K562 (cell line): Measurements from ENCODE around the gene GXYLT2. TPM values are rescaled to one million over a fixed set of nuclear protein-coding genes. Genes with fewer than 3 reads are reported as not detected.
A peak's percentile ranks its signal among the peaks of the same experiment; 100 is the strongest.

Source experiments
- ATAC-seq: fragments of 200-7000 bp; cut with Tn5 transposase; 3 replicates; pipeline ENCODE4 v1.9.1; 2020; ENCODE audit warnings: moderate library complexity
- BruUV-seq: library from RNA; stranded (reverse); fragments of 400-500 nt; replicated peaks from 2 replicates; lab custom pipeline; 2021; lab: Mats Ljungman, UMichigan
- CTCF ChIA-PET: fragments of 300-600 bp; formaldehyde crosslinking; extraction: SDS; loops from one replicate; lab custom pipeline; 2021; ENCODE audit warnings: low intra/inter-chr PET ratio; lab: Yijun Ruan, JAX
- POLR2A ChIA-PET: fragments of 300-600, 350-650 bp; sonication (Branson Sonifier 250); formaldehyde crosslinking; extraction: SDS; loops from one replicate; lab custom pipeline; 2021; ENCODE audit warnings: antibody characterized with exemption, inconsistent platforms; lab: Yijun Ruan, JAX
- DNase-seq, 4 experiments: peaks; one replicate each; pipeline versions ENCODE4 v3.0.0 to v3.0.0-alpha.2; 2011 to 2018; ENCODE audit warnings: low spot score in 3 of 4, mixed read lengths in 3 of 4; ENCODE audit errors: extremely low read depth in 1 of 4
- FAIRE-seq: peaks from 2 replicates; lab custom pipeline; 2011; peaks lifted over from hg19 to GRCh38; lab: Jason Lieb, UNC
- H2AFZ ChIP-seq: 2 replicates; pipeline ENCODE4 v1.6.0; 2011; ENCODE audit warnings: low read depth, low read length, control low read depth, inconsistent platforms
- H3K27ac ChIP-seq: fragments of 200-600 bp; 3 replicates; pipeline ENCODE4 v1.8.0; 2011; ENCODE audit warnings: low read depth, mild to moderate bottlenecking, control low read depth, inconsistent platforms, low read length, moderate library complexity, mixed read lengths; ENCODE audit errors: extremely low read depth
- H3K27me3 ChIP-seq, 2 experiments: fragments of 300-600 bp in 1 of 2; 2 replicates in 1 of 2; 3 replicates in 1 of 2; pipeline versions ENCODE4 v1.6.0 to v1.8.0; 2011; ENCODE audit warnings: inconsistent platforms in 2 of 2, low read length in 2 of 2, mild to moderate bottlenecking in 1 of 2, mixed read lengths in 1 of 2, moderate library complexity in 1 of 2; ENCODE audit not compliant: control insufficient read depth in 2 of 2, insufficient read depth in 2 of 2
- H3K36me3 ChIP-seq: fragments of 300-600 bp; 3 replicates; pipeline ENCODE4 v1.8.0; 2011; ENCODE audit warnings: mild to moderate bottlenecking, low read length, inconsistent platforms; ENCODE audit not compliant: control insufficient read depth, insufficient read depth
- H3K4me1 ChIP-seq, 2 experiments: fragments of 200-600 bp in 1 of 2; replicated peaks in 1 of 2; 2 replicates in 1 of 2; 3 replicates in 1 of 2; pipeline versions ENCODE4 v1.5.1 to v1.8.0; 2011; ENCODE audit warnings: inconsistent platforms in 2 of 2, low read length in 2 of 2, mild to moderate bottlenecking in 1 of 2, mixed read lengths in 1 of 2, moderate library complexity in 1 of 2; ENCODE audit not compliant: control insufficient read depth in 2 of 2, insufficient read depth in 2 of 2
- H3K4me2 ChIP-seq: 2 replicates; pipeline ENCODE4 v1.6.1; 2011; ENCODE audit warnings: low read length, control low read depth, inconsistent platforms, mixed read lengths; ENCODE audit not compliant: insufficient read depth
- H3K4me3 ChIP-seq: fragments of 200-600 bp; sonication (generic), shearing (Covaris generic); 2 replicates; pipeline ENCODE4 v1.5.1; 2016; ENCODE audit warnings: control low read depth, inconsistent platforms
- H3K79me2 ChIP-seq: fragments of 200-600 bp; 3 replicates; pipeline ENCODE4 v1.8.0; 2011; ENCODE audit warnings: low read length, inconsistent platforms; ENCODE audit not compliant: control insufficient read depth, insufficient read depth
- H3K9ac ChIP-seq, 2 experiments: 2 replicates each; pipeline versions ENCODE4 v1.6.0 to v1.6.1; 2011; ENCODE audit warnings: low read depth in 2 of 2, low read length in 2 of 2, control low read depth in 1 of 2, inconsistent platforms in 1 of 2, mild to moderate bottlenecking in 1 of 2, mixed read lengths in 1 of 2; ENCODE audit not compliant: insufficient read depth in 1 of 2
- H3K9me1 ChIP-seq: one replicate; pipeline ENCODE4 v1.6.0; 2011; ENCODE audit warnings: inconsistent platforms, mild to moderate bottlenecking, low read length, moderate library complexity; ENCODE audit not compliant: control insufficient read depth, insufficient read depth
- H3K9me3 ChIP-seq: replicated peaks from 2 replicates; pipeline ENCODE4 v1.5.1; 2011; ENCODE audit warnings: low read depth, low read length, inconsistent platforms; ENCODE audit not compliant: control insufficient read depth, insufficient read depth
- H4K20me1 ChIP-seq: replicated peaks from 2 replicates; pipeline ENCODE4 v1.6.1; 2011; ENCODE audit warnings: low read length, inconsistent platforms, mixed read lengths; ENCODE audit not compliant: control insufficient read depth, insufficient read depth
- C11orf30 ChIP-seq: fragments of 450-650 bp; IDR thresholded peaks from 2 replicates; pipeline ENCODE4 v1.6.1; 2016; ENCODE audit warnings: low read depth, mild to moderate bottlenecking
- LEF1 ChIP-seq: fragments of 450-650 bp; IDR thresholded peaks from 2 replicates; pipeline ENCODE4 v1.6.1; 2016; ENCODE audit warnings: mild to moderate bottlenecking
- MAFK ChIP-seq: IDR thresholded peaks from 2 replicates; pipeline ENCODE4 v1.6.1; 2011; ENCODE audit warnings: low read length, improper control_type of control experiment
- NR1H2 ChIP-seq: sonication (generic); formaldehyde crosslinking; IDR thresholded peaks from 2 replicates; pipeline ENCODE4 v1.4.0; 2020; ENCODE audit warnings: mild to moderate bottlenecking, missing genetic modification reagents
- ZNF316 ChIP-seq: fragments of 450-650 bp; IDR thresholded peaks from 2 replicates; pipeline ENCODE4 v1.6.1; 2016
- ZNF707 ChIP-seq: fragments of 250-450 bp; sonication (Bioruptor Pico); conservative IDR thresholded peaks from 2 replicates; pipeline ENCODE4 v1.8.0; 2022; ENCODE audit warnings: inconsistent platforms, mild to moderate bottlenecking, moderate library complexity
- WGBS: fragments of 100-300 bp; shearing (Covaris generic); methylation state at CpG from one replicate; pipeline ENCODE4 v1.1.6; 2016; ENCODE audit warnings: low coverage, mixed read lengths; ENCODE audit not compliant: insufficient coverage; ENCODE audit errors: missing lambda C conversion rate; 5-methylcytosine and 5-hydroxymethylcytosine counted together
- in situ Hi-C: fragments of 300-500 bp; cut with MboI; formaldehyde crosslinking; loops from 4 replicates; pipeline ENCODE4 v1.15.0; 2018; ENCODE audit warnings: inconsistent platforms, mixed read lengths
- intact Hi-C: fragments of 100-400 bp; cut with micrococcal nuclease; formaldehyde crosslinking; loops from 2 replicates; pipeline ENCODE4 v1.14.2; 2022
- polyA plus RNA-seq, 8 experiments: library from polyadenylated mRNA; depleted of rRNA in 4 of 8; stranded (reverse) in 5 of 8; unstranded in 3 of 8; fragments of >200 nt; fragmentation: Nextera tagmentation in 2 of 8; fragmentation: Illumina TruSeq in 1 of 8; extraction: Ambion mirVana in 2 of 8; extraction: Trizol in 1 of 8; gene quantifications; 2 replicates each; pipeline versions ENCODE4 v1.2.1 to v1.2.3, GENCODE V29; 2011 to 2014; ENCODE audit warnings: inconsistent platforms in 1 of 8, missing spikeins in 1 of 8
- total RNA-seq, 7 experiments: library from RNA; depleted of rRNA in 6 of 7; stranded (reverse); fragments of >200 nt in 6 of 7; fragmentation: Illumina TruSeq in 2 of 7; extraction: Trizol in 2 of 7; gene quantifications; 2 replicates each; pipeline versions ENCODE4 v1.2.1 to v1.2.3, GENCODE V29; 2011 to 2021; ENCODE audit warnings: low replicate concordance in 1 of 7

GXYLT2 gene
- total and polyA plus RNA-seq, 9 of the 15 experiments (the other 6 are each of a cell fraction or from before 2014, with no cell fraction given), result 0.71 to 6.0 (median 3.3) TPM

DNA sequence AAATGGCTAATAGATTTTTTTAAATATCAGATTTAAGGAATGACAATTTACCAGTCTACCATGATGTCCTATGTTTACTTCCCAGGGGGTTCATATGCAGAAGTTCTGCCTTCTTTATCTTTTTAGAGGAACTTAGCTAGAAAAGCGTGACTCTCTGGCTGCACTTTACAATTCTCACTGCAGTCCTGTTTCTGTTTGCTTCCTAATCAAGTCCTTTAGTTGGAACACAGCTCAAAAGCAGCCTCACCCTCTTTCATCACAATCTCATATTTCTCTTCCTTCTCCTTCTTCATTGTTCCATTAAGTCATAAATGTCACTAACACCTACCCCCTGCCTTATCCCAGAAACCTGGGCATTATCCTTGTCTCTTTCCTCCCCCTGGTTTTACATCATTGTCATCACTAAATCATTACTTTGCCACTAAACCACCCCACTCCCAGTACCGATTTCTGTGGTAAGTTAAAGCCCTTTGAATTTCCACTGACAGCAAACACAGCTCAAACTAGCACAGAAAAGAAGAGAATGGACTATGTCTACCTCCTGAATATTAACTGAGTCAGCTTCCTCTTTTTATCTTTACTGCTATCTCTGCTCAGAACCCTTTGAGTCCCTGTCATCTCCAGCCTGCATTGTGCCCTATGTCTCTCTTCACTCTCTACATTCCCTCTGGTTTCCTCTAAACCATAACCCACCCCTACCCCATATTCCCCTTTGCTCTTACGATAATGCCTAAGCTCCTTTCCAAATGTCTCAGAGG lies 94.9 kb downstream of the GXYLT2 start:
- H3K4me2 ChIP-seq, result no peak overlapping the region
- no peak overlapping the region for H3K27ac ChIP-seq
- H3K79me2 ChIP-seq, result no peaks in the 10 kb centered on the region
- in situ Hi-C loops (no loop called here), intact Hi-C loops (no loop called here)
- H3K36me3 ChIP-seq, result no peaks in the 10 kb centered on the region
- H3K9ac ChIP-seq, result no peak overlapping the region
- H4K20me1 ChIP-seq, result no peaks in the 10 kb centered on the region
- H3K9me3 ChIP-seq, result no peaks in the 10 kb centered on the region; the same call in 1 of the 2 replicates
- 23% methylated on average over 3 of the region's 3 CpGs for WGBS
- no peak for TF ChIP-seq NR1H2 (CRISPR knock-in tag)
- peak; percentile 65 for TF ChIP-seq C11orf30
- no peak for TF ChIP-seq LEF1
- peak; percentile 31; the same call in 1 of the 2 replicates for TF ChIP-seq ZNF316
- peak; percentile 88 for TF ChIP-seq ZNF707 (CRISPR knock-in tag)
- peak; percentile 3; the same call in 1 of the 2 replicates for TF ChIP-seq MAFK
- no peak for ATAC-seq
- no peaks in the 10 kb centered on the region for H3K9me1 ChIP-seq
- H2AFZ ChIP-seq, result no peak overlapping the region
- no TSS peak for BruUV-seq
- no peaks in the 10 kb centered on the region for H3K27me3 ChIP-seq
- ChIA-PET CTCF (no interaction called here), POLR2A (interaction anchor here (1.3 kb wide), 1 partner anchor 13 kb away, joined by 3 read pairs; no protein-coding TSS in a partner anchor)
- no peak for FAIRE-seq
- DNase-seq, result no peak
- no peak overlapping the region for H3K4me3 ChIP-seq
- H3K4me1 ChIP-seq, result no peaks in the 10 kb centered on the region; a peak in 1 of 5 replicates
